DOHH2 (cell line): ENCODE results near the gene C2orf69.

Source experiments
- H3F3A ChIP-seq: fragments of 200-600 bp; sonication (generic), shearing (Covaris generic); 2 replicates; pipeline ENCODE4 v1.6.0; 2016; ENCODE audit warnings: antibody characterized with exemption, mild to moderate bottlenecking; ENCODE audit not compliant: control insufficient read depth, insufficient read depth
- H3K27ac ChIP-seq: fragments of 200-600 bp; sonication (generic); 2 replicates; pipeline ENCODE4 v1.5.1; 2014; ENCODE audit warnings: low read depth, mild to moderate bottlenecking, low read length, moderate library complexity
- H3K27me3 ChIP-seq: fragments of 200-600 bp; sonication (generic); 2 replicates; pipeline ENCODE4 v1.6.1; 2014; ENCODE audit warnings: mild to moderate bottlenecking, low read length, mixed read lengths; ENCODE audit not compliant: control insufficient read depth
- H3K36me3 ChIP-seq: fragments of 200-600 bp; sonication (generic); 2 replicates; pipeline ENCODE4 v1.6.1; 2014; ENCODE audit warnings: mild to moderate bottlenecking, low read length, moderate library complexity, mixed read lengths; ENCODE audit not compliant: control insufficient read depth
- H3K4me1 ChIP-seq: fragments of 200-600 bp; sonication (generic); 2 replicates; pipeline ENCODE4 v1.6.1; 2014; ENCODE audit warnings: mild to moderate bottlenecking, low read length, mixed read lengths; ENCODE audit not compliant: control insufficient read depth
- H3K4me2 ChIP-seq: fragments of 200-600 bp; sonication (generic); 2 replicates; pipeline ENCODE4 v1.6.0; 2014; ENCODE audit warnings: mild to moderate bottlenecking, low read length, moderate library complexity
- H3K4me3 ChIP-seq: fragments of 200-600 bp; sonication (generic); 2 replicates; pipeline ENCODE4 v1.5.1; 2014; ENCODE audit warnings: mild to moderate bottlenecking, low read length, mixed read lengths
- H3K79me2 ChIP-seq: fragments of 200-600 bp; sonication (generic); 2 replicates; pipeline ENCODE4 v1.6.1; 2014; ENCODE audit warnings: mild to moderate bottlenecking, low read length, mixed read lengths; ENCODE audit not compliant: control insufficient read depth
- H3K9me2 ChIP-seq: fragments of 200-600 bp; sonication (generic); replicated peaks from 2 replicates; pipeline ENCODE4 v1.6.1; 2014; ENCODE audit warnings: mild to moderate bottlenecking, low read length, mixed read lengths; ENCODE audit not compliant: control insufficient read depth
- H3K9me3 ChIP-seq: fragments of 200-600 bp; sonication (generic); 2 replicates; pipeline ENCODE4 v1.6.1; 2014; ENCODE audit warnings: antibody characterized with exemption, low read length, mixed read lengths; ENCODE audit not compliant: control insufficient read depth, insufficient read depth
- H4K20me1 ChIP-seq: fragments of 200-600 bp; sonication (generic); 2 replicates; pipeline ENCODE4 v1.6.0; 2014; ENCODE audit warnings: low read depth, mild to moderate bottlenecking, antibody characterized with exemption, low read length, moderate library complexity; ENCODE audit not compliant: control insufficient read depth, insufficient read depth
- EZH2phosphoT487 ChIP-seq: fragments of 200-600 bp; sonication (generic); IDR thresholded peaks from 2 replicates; pipeline ENCODE4 v1.6.1; 2017; ENCODE audit warnings: borderline replicate concordance, mild to moderate bottlenecking, antibody characterized with exemption, low read length, moderate library complexity, mixed read lengths
- TF ChIP-seq, protein P1 (sequence below): fragments of 200-600 bp; sonication (generic); IDR thresholded peaks from one replicate; pipeline ENCODE4 v1.5.1; 2014; ENCODE audit warnings: antibody characterized with exemption, mild to moderate bottlenecking, low read depth, low read length; ENCODE audit not compliant: poor library complexity, severe bottlenecking

C2orf69 gene

DNA sequence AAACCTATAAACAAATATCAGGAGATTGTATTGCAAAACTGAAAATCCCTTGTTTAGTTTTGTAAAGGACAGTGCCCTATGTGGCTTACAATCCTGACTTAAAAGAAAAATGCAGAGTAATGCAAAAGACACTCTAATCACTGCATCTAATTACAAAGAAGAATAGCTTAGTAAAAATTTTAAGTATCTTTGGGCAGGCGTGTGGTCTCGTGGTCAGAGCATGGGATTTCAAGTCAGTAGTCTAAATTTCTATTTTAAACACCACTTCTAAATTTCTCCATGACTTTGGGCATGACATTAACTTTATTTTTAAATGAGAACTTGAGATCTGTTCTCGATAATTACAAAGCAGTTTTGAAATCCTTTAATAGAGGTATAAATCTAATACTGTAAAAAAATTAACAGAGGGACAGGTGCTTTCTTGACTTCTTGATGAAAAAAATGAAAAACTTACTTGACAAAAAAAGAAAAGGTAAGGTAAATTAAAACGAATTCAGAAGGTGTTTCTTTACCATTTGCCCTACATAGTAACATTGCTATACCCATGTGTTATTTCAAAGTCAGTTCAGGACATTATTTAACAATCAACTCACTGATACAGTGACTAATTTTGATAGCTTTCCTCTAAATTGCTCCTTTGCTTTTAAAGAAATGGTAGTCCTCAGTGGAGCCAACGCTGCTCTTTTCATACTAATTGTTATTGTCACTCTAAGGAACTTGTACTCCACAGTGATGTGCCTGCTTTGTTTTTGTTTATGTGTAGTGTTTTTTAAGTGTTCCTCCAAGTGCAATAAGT, 42.5 kb upstream of the C2orf69 start:
- no peaks in the 10 kb centered on the region for H3K79me2 ChIP-seq
- no peaks in the 10 kb centered on the region for H3F3A ChIP-seq
- no peak overlapping the region for H3K27ac ChIP-seq
- no peaks in the 10 kb centered on the region for H4K20me1 ChIP-seq
- H3K4me3 ChIP-seq = no peak overlapping the region
- H3K4me1 ChIP-seq = no peaks in the 10 kb centered on the region
- no peaks in the 10 kb centered on the region for H3K36me3 ChIP-seq
- no peaks in the 10 kb centered on the region for H3K9me2 ChIP-seq
- H3K4me2 ChIP-seq = no peak overlapping the region
- H3K9me3 ChIP-seq = no peaks in the 10 kb centered on the region
- no peaks in the 10 kb centered on the region for H3K27me3 ChIP-seq
- no peak for TF ChIP-seq EZH2phosphoT487
- TF ChIP-seq, protein P1, sequence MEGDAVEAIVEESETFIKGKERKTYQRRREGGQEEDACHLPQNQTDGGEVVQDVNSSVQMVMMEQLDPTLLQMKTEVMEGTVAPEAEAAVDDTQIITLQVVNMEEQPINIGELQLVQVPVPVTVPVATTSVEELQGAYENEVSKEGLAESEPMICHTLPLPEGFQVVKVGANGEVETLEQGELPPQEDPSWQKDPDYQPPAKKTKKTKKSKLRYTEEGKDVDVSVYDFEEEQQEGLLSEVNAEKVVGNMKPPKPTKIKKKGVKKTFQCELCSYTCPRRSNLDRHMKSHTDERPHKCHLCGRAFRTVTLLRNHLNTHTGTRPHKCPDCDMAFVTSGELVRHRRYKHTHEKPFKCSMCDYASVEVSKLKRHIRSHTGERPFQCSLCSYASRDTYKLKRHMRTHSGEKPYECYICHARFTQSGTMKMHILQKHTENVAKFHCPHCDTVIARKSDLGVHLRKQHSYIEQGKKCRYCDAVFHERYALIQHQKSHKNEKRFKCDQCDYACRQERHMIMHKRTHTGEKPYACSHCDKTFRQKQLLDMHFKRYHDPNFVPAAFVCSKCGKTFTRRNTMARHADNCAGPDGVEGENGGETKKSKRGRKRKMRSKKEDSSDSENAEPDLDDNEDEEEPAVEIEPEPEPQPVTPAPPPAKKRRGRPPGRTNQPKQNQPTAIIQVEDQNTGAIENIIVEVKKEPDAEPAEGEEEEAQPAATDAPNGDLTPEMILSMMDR = no peak

DNA sequence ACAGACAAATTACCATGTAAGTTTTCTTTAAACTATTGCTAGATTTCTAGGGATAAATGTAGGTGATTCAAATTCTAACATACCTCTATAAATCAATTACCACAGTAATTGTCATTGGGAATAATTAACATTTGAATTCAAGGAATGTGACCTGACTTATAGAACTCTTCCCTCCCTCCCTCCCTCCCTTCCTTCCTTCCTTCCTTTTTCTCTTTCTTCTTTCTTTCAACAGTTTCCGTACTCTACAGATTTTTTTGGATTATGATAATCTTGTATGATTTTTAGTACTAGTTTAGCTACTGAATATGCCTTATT, 41.9 kb upstream of the C2orf69 start:
- H3K9me3 ChIP-seq = peaks cover 4% of the 10 kb centered on the region; the same call in 1 of the 2 replicates
- no peak overlapping the region for H3K27ac ChIP-seq
- no peaks in the 10 kb centered on the region for H3F3A ChIP-seq
- no peak overlapping the region for H3K4me3 ChIP-seq
- H3K9me2 ChIP-seq = no peaks in the 10 kb centered on the region
- TF ChIP-seq, protein P1 = no peak
- no peak for TF ChIP-seq EZH2phosphoT487
- no peaks in the 10 kb centered on the region for H3K79me2 ChIP-seq
- H3K4me2 ChIP-seq = no peak overlapping the region
- H3K36me3 ChIP-seq = no peaks in the 10 kb centered on the region
- H4K20me1 ChIP-seq = no peaks in the 10 kb centered on the region
- H3K27me3 ChIP-seq = no peaks in the 10 kb centered on the region
- no peaks in the 10 kb centered on the region for H3K4me1 ChIP-seq

DNA sequence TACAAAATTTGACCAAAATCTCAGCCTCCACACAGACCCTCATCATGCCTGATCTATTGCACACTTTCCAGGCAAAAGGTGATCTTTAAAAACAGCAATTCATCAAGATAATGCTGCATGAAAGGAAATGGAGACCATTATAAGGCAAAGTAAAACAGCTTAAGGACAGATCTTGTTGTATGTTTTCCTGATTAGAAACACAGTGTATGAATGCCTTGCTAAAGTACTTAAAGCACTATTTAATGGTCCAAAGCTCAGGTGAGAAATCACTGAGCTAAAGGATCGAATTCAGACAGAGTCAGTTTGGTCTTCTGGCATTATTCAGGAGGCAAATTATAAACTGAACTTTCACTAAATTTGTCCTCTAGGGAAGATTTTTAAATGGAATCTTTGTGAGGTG, 41.4 kb upstream of the C2orf69 start:
- H3K9me2 ChIP-seq = no peaks in the 10 kb centered on the region
- no peaks in the 10 kb centered on the region for H3K27me3 ChIP-seq
- H3F3A ChIP-seq = no peaks in the 10 kb centered on the region
- H3K9me3 ChIP-seq = peaks cover 5% of the 10 kb centered on the region; the same call in 1 of the 2 replicates
- no peaks in the 10 kb centered on the region for H3K36me3 ChIP-seq
- no peaks in the 10 kb centered on the region for H3K79me2 ChIP-seq
- H3K27ac ChIP-seq = no peak overlapping the region
- H3K4me3 ChIP-seq = no peak overlapping the region
- H3K4me2 ChIP-seq = no peak overlapping the region
- no peaks in the 10 kb centered on the region for H3K4me1 ChIP-seq
- no peaks in the 10 kb centered on the region for H4K20me1 ChIP-seq
- no peak for TF ChIP-seq EZH2phosphoT487
- TF ChIP-seq, protein P1 = no peak
